Keratinocyte (primary cell): ENCODE measurements around the gene FMN1. TPM values are rescaled to one million over a fixed set of nuclear protein-coding genes. Genes with fewer than 3 reads are reported as not detected.

ENCODE experiments used
- DNase-seq: peaks from one replicate; pipeline ENCODE4 v3.0.0-alpha.2; 2011; ENCODE audit warnings: low read depth, missing footprints, low spot score
- FAIRE-seq: peaks from 2 replicates; lab custom pipeline; 2011; peaks lifted over from hg19 to GRCh38; lab: Jason Lieb, UNC
- H2AFZ ChIP-seq: 2 replicates; pipeline ENCODE4 v1.6.0; 2012; ENCODE audit warnings: low read length, control low read depth, inconsistent platforms; ENCODE audit not compliant: control insufficient read depth
- H3K27ac ChIP-seq: 2 replicates; pipeline ENCODE4 v1.5.1; 2011; ENCODE audit warnings: low read length; ENCODE audit not compliant: control insufficient read depth, insufficient read depth
- H3K27me3 ChIP-seq: 3 replicates; pipeline ENCODE4 v1.6.0; 2011; ENCODE audit warnings: low read length; ENCODE audit not compliant: control insufficient read depth, insufficient read depth; ENCODE audit errors: extremely low read depth
- H3K36me3 ChIP-seq, 2 experiments: 2 replicates in 1 of 2; 3 replicates in 1 of 2; pipeline ENCODE4 v1.5.1; 2011; ENCODE audit warnings: low read length in 2 of 2, mild to moderate bottlenecking in 1 of 2; ENCODE audit not compliant: control insufficient read depth in 2 of 2, insufficient read depth in 2 of 2; ENCODE audit errors: extremely low read depth in 1 of 2
- H3K4me1 ChIP-seq: 3 replicates; pipeline ENCODE4 v1.5.1; 2011; ENCODE audit warnings: low read length; ENCODE audit not compliant: control insufficient read depth, insufficient read depth; ENCODE audit errors: extremely low read depth
- H3K4me2 ChIP-seq: 3 replicates; pipeline ENCODE4 v1.6.0; 2011; ENCODE audit warnings: low read depth, low read length; ENCODE audit not compliant: control insufficient read depth, insufficient read depth; ENCODE audit errors: extremely low read depth
- H3K4me3 ChIP-seq, 3 experiments: fragments of 200-600 bp in 1 of 3; sonication (generic) in 1 of 3; 2 replicates in 2 of 3; 3 replicates in 1 of 3; pipeline ENCODE4 v1.5.1; 2011 to 2016; ENCODE audit warnings: low read length in 3 of 3, mild to moderate bottlenecking in 3 of 3, control low read depth in 2 of 3, inconsistent platforms in 1 of 3, low read depth in 1 of 3, mixed read lengths in 1 of 3, mixed run types in 1 of 3, moderate library complexity in 1 of 3; ENCODE audit not compliant: control insufficient read depth in 2 of 3, insufficient read depth in 2 of 3; ENCODE audit errors: extremely low read depth in 1 of 3
- H3K79me2 ChIP-seq: 2 replicates; pipeline ENCODE4 v1.6.0; 2012; ENCODE audit warnings: low read length; ENCODE audit not compliant: control insufficient read depth, insufficient read depth
- H3K9ac ChIP-seq: 3 replicates; pipeline ENCODE4 v1.6.0; 2011; ENCODE audit warnings: low read length; ENCODE audit not compliant: control insufficient read depth, insufficient read depth; ENCODE audit errors: extremely low read depth
- H3K9me1 ChIP-seq: 3 replicates; pipeline ENCODE4 v1.6.0; 2011; ENCODE audit warnings: low read length; ENCODE audit not compliant: control insufficient read depth, insufficient read depth; ENCODE audit errors: extremely low read depth
- H3K9me3 ChIP-seq: 2 replicates; pipeline ENCODE4 v1.5.1; 2012; ENCODE audit warnings: low read depth, low read length; ENCODE audit not compliant: control insufficient read depth
- H4K20me1 ChIP-seq: 3 replicates; pipeline ENCODE4 v1.6.0; 2011; ENCODE audit warnings: low read length; ENCODE audit not compliant: control insufficient read depth, insufficient read depth; ENCODE audit errors: extremely low read depth
- EZH2 ChIP-seq: IDR thresholded peaks from one replicate; pipeline ENCODE4 v1.6.1; 2012; ENCODE audit warnings: inconsistent platforms, mild to moderate bottlenecking, low read length, moderate library complexity
- dilution Hi-C: fragments of 300-500 bp; cut with MboI; formaldehyde crosslinking; loops from one replicate; pipeline ENCODE4 v1.7.0; 2020; ENCODE audit warnings: low sequenced_read_pairs; ENCODE audit not compliant: extremely low pct_ligation_motif_present
- polyA plus RNA-seq, 5 experiments: library from polyadenylated mRNA; depleted of rRNA in 3 of 5; stranded (reverse) in 3 of 5; stranded (forward) in 1 of 5; unstranded in 1 of 5; fragments of >200 nt; gene quantifications; 1 replicate in 1 of 5; 2 replicates in 3 of 5; 3 replicates in 1 of 5; pipeline versions ENCODE4 v1.2.1 to v1.2.3, GENCODE V29; 2011 to 2012; ENCODE audit warnings: missing spikeins in 2 of 5, low read depth in 1 of 5, low replicate concordance in 1 of 5
- TF ChIP-seq, protein P1 (sequence below), 3 experiments: IDR thresholded peaks in 1 of 3; conservative IDR thresholded peaks in 1 of 3; optimal IDR thresholded peaks in 1 of 3; 2 replicates in 2 of 3; 3 replicates in 1 of 3; pipeline versions ENCODE3 to v1.5.1; 2011; ENCODE audit warnings: low read length in 3 of 3, mild to moderate bottlenecking in 3 of 3, moderate library complexity in 2 of 3, control low read depth in 1 of 3, inconsistent platforms in 1 of 3; ENCODE audit not compliant: insufficient read depth in 2 of 3; ENCODE audit errors: extremely low read depth in 1 of 3

FMN1 gene
- polyA plus RNA-seq, 1 donor (not counting 4 experiments of a cell fraction or from before 2014, with no cell fraction given) = 0.71 TPM

- Histone ChIP-seq H3K9me3 (no peaks in the 10 kb centered on the region), H3K4me2 (no peak overlapping the region), H4K20me1 (no peaks in the 10 kb centered on the region), H3K4me3 (no peak overlapping the region), H3K9me1 (no peaks in the 10 kb centered on the region), H3K79me2 (no peaks in the 10 kb centered on the region), H2AFZ (no peak overlapping the region), H3K9ac (no peak overlapping the region), H3K4me1 (peaks cover 10% of the 10 kb centered on the region), H3K27me3 (no peaks in the 10 kb centered on the region), H3K27ac (no peak overlapping the region), H3K36me3 (no peaks in the 10 kb centered on the region)
- no peak for FAIRE-seq
- no peak for TF ChIP-seq EZH2
- TF ChIP-seq, protein P1, sequence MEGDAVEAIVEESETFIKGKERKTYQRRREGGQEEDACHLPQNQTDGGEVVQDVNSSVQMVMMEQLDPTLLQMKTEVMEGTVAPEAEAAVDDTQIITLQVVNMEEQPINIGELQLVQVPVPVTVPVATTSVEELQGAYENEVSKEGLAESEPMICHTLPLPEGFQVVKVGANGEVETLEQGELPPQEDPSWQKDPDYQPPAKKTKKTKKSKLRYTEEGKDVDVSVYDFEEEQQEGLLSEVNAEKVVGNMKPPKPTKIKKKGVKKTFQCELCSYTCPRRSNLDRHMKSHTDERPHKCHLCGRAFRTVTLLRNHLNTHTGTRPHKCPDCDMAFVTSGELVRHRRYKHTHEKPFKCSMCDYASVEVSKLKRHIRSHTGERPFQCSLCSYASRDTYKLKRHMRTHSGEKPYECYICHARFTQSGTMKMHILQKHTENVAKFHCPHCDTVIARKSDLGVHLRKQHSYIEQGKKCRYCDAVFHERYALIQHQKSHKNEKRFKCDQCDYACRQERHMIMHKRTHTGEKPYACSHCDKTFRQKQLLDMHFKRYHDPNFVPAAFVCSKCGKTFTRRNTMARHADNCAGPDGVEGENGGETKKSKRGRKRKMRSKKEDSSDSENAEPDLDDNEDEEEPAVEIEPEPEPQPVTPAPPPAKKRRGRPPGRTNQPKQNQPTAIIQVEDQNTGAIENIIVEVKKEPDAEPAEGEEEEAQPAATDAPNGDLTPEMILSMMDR (optimal IDR thresholded peaks at IDR 0.05 in 1 of 3, IDR thresholded peaks at IDR 0.05 in 1 of 3, conservative IDR thresholded peaks at IDR 0.05 in 1 of 3; ENCODE audit: extremely low read depth in 1 of 3, insufficient read depth in 2 of 3, low read length in 3 of 3) = no peak
- DNase-seq = no peak
- dilution Hi-C loops = no loop called here
Measured at GRCh38 chr15:32746116-32746857, 448.2 kb downstream of the FMN1 start.

DNA sequence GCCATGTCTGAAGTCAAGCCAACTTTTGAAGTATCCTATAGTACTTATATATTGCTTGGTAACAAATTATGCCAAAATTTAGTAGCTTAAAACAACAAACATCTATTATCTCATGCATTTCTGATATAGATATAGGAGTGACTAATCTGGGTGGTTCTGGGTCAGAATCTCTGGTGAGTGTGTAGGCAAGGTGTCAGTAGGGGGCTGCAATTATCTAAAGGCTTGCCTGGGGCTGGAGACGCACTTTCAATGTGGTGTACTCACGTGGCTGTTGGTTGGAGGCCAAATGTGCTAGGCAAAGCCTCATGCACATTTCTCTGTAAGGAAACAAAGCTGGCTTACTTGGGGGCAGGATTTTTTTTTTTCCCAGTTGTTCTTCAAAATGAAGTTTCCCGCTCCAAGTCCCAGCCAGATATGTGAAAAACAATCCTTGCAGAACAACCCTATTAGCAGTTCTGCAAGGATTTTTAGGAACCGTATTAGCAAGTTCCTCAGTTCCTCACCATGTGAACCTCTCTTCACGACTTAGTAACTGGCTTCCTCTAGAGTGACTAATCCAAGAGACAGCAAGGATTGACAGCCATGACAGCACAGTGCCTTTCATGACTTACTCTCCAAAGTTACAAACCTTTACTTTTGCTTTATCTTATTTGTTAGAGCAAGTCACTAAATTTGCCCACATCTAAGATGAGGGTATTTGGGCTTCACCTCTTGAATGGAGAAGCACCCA, 450.9 kb downstream of the FMN1 start:
- dilution Hi-C loops = no loop called here
- no peak overlapping the region for H2AFZ ChIP-seq
- no peaks in the 10 kb centered on the region for H3K9me3 ChIP-seq
- no peak for TF ChIP-seq EZH2
- TF ChIP-seq, protein P1 (optimal IDR thresholded peaks at IDR 0.05 in 1 of 3, IDR thresholded peaks at IDR 0.05 in 1 of 3, conservative IDR thresholded peaks at IDR 0.05 in 1 of 3; ENCODE audit: extremely low read depth in 1 of 3, insufficient read depth in 2 of 3, low read length in 3 of 3) = no peak
- H3K9ac ChIP-seq = no peak overlapping the region
- no peaks in the 10 kb centered on the region for H3K79me2 ChIP-seq
- DNase-seq (no peak), FAIRE-seq (no peak)
- H3K36me3 ChIP-seq = no peaks in the 10 kb centered on the region
- H4K20me1 ChIP-seq = no peaks in the 10 kb centered on the region
- peaks cover 2% of the 10 kb centered on the region for H3K27me3 ChIP-seq
- no peak overlapping the region for H3K4me2 ChIP-seq
- H3K27ac ChIP-seq = no peak overlapping the region
- peaks cover 10% of the 10 kb centered on the region for H3K4me1 ChIP-seq
- H3K4me3 ChIP-seq = no peak overlapping the region
- no peaks in the 10 kb centered on the region for H3K9me1 ChIP-seq
